ENCODE measurements around the gene ARL4D.

DNA sequence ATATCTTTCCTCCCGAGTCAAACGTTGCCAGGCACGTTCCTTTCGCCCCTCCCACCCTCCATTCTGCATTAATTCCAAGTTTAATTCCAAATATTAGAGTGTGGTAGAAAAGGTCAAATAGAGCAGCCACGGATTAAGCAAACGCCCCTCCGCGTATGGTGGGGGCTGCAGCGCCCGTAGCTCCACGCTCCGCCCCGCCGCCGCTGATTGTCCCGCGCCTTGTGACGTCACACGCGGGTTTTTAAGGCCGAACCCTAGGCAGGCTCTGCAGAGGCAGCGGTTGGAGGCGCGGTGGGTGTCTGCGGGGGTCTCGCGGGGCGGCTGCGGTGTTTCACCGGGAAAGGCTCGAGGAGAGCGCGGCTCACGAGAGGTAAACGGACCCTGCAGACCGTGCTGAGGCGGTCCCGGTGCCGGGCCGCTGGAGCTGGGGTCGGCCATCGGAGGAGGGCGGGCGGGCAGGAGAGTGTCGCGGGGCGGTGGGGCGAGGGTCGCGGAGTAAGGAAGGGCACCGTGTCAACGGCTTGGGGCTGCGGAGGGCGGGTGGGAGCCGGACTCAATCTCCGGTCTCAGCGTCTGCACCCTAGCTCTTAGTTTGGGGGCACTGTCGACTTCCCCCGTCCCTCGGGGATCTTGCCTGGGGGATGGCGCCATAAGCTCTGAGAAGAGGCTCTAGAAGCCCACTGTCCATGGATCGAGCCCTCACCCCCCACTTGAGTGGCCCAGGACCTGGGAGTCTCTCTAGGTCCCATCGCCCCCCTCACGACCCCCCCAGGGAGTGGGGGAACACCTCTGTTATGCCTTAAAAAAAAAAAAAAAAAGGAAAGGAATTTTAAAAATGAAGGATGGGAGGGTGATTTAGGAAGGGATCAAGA is at the start of gene ARL4D:
- TF ChIP-seq GATA3 (IDR thresholded peaks at IDR 0.05; ENCODE audit: low read depth, low read length) (no peak), GATA2 (IDR thresholded peaks at IDR 0.05; ENCODE audit: low read depth, low read length) (no peak)

Measured in SH-SY5Y (cell line).